ENCODE data around the gene DACT1.

Gene DACT1

DNA sequence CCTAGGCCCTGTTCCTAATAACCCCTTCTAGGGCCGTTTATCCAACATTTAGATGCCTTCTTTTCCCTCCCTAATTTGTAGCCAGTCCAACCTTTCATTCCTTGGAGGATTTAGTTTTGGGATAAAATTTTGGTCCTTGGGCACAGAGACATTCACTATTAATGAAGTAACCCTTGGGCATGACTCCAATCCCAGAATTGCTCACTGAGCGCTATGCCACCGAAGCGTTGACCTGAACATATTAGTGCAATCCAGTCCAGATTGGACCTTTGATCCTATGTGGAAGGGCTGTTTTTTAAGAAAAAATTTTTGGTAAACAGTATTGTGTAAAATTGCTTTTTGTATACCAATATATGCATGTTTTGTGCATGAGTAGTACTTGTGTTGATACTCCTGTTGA is 10.0 kb downstream of the DACT1 start:
- H3F3A ChIP-seq (ENCODE audit: insufficient read depth, low read length) = no peaks in the 10 kb centered on the region
- H3K4me3 ChIP-seq (ENCODE audit: low read depth, low read length, poor library complexity, severe bottlenecking) = no peak overlapping the region
- H3K9me2 ChIP-seq (ENCODE audit: low read depth, low read length) = no peaks in the 10 kb centered on the region
- H3K27me3 ChIP-seq (ENCODE audit: insufficient read depth, low read length) = no peaks in the 10 kb centered on the region
- no peak overlapping the region for H3K9ac ChIP-seq (ENCODE audit: low read length)
- H4K20me1 ChIP-seq (ENCODE audit: insufficient read depth, low read length) = no peaks in the 10 kb centered on the region
- H2AFZ ChIP-seq (ENCODE audit: low read length) = no peak overlapping the region
- no peaks in the 10 kb centered on the region for H3K36me3 ChIP-seq (ENCODE audit: insufficient read depth, low read length)
- H3K4me1 ChIP-seq (ENCODE audit: insufficient read depth, low read length, severe bottlenecking) = no peaks in the 10 kb centered on the region
- H3K79me2 ChIP-seq (ENCODE audit: insufficient read depth, low read length) = no peaks in the 10 kb centered on the region
- H3K4me2 ChIP-seq (ENCODE audit: low read length) = no peak overlapping the region
- TF ChIP-seq, protein P1, sequence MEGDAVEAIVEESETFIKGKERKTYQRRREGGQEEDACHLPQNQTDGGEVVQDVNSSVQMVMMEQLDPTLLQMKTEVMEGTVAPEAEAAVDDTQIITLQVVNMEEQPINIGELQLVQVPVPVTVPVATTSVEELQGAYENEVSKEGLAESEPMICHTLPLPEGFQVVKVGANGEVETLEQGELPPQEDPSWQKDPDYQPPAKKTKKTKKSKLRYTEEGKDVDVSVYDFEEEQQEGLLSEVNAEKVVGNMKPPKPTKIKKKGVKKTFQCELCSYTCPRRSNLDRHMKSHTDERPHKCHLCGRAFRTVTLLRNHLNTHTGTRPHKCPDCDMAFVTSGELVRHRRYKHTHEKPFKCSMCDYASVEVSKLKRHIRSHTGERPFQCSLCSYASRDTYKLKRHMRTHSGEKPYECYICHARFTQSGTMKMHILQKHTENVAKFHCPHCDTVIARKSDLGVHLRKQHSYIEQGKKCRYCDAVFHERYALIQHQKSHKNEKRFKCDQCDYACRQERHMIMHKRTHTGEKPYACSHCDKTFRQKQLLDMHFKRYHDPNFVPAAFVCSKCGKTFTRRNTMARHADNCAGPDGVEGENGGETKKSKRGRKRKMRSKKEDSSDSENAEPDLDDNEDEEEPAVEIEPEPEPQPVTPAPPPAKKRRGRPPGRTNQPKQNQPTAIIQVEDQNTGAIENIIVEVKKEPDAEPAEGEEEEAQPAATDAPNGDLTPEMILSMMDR (IDR thresholded peaks at IDR 0.05; ENCODE audit: low read length) = no peak
- TF ChIP-seq EZH2 (IDR thresholded peaks at IDR 0.05; ENCODE audit: borderline replicate concordance, low read length) = no peak
- no peaks in the 10 kb centered on the region for H3K9me3 ChIP-seq (ENCODE audit: low read length)
- H3K27ac ChIP-seq (ENCODE audit: low read depth, low read length, poor library complexity, severe bottlenecking) = no peak overlapping the region

DNA sequence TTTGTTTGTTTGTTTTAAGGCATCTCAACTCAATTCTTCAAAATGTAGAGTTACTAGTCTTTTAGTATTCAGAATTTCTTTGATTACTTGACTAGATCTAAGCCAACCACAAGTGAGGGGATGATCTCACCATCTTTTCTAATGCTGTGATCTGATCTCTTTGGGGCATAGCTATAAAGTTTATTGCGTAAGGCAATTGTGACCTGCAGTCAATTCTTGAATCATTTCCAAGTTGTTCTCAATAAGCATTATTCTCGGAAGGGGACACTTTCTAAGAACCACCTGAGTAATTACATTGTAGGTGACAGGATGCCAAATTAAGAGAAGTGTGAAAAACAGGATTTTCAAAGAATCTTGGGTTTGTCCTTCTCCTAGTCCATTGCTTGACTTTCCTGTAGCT is 13.1 kb downstream of the DACT1 start:
- H3K27me3 ChIP-seq (ENCODE audit: insufficient read depth, low read length) = 0 out of 2 replicates have a peak, but pooled peaks cover 4% of the 10 kb centered on the region
- H2AFZ ChIP-seq (ENCODE audit: low read length) = no peak overlapping the region
- no peaks in the 10 kb centered on the region for H3K4me1 ChIP-seq (ENCODE audit: insufficient read depth, low read length, severe bottlenecking)
- no peaks in the 10 kb centered on the region for H3F3A ChIP-seq (ENCODE audit: insufficient read depth, low read length)
- H3K9ac ChIP-seq (ENCODE audit: low read length) = no peak overlapping the region
- no peak overlapping the region for H3K4me3 ChIP-seq (ENCODE audit: low read depth, low read length, poor library complexity, severe bottlenecking)
- H4K20me1 ChIP-seq (ENCODE audit: insufficient read depth, low read length) = no peaks in the 10 kb centered on the region
- no peaks in the 10 kb centered on the region for H3K79me2 ChIP-seq (ENCODE audit: insufficient read depth, low read length)
- no peaks in the 10 kb centered on the region for H3K36me3 ChIP-seq (ENCODE audit: insufficient read depth, low read length)
- no peaks in the 10 kb centered on the region for H3K9me3 ChIP-seq (ENCODE audit: low read length)
- H3K9me2 ChIP-seq (ENCODE audit: low read depth, low read length) = no peaks in the 10 kb centered on the region
- no peak overlapping the region for H3K4me2 ChIP-seq (ENCODE audit: low read length)
- H3K27ac ChIP-seq (ENCODE audit: low read depth, low read length, poor library complexity, severe bottlenecking) = no peak overlapping the region
- TF ChIP-seq, protein P1 (IDR thresholded peaks at IDR 0.05; ENCODE audit: low read length) = no peak
- no peak for TF ChIP-seq EZH2 (IDR thresholded peaks at IDR 0.05; ENCODE audit: borderline replicate concordance, low read length)

DNA sequence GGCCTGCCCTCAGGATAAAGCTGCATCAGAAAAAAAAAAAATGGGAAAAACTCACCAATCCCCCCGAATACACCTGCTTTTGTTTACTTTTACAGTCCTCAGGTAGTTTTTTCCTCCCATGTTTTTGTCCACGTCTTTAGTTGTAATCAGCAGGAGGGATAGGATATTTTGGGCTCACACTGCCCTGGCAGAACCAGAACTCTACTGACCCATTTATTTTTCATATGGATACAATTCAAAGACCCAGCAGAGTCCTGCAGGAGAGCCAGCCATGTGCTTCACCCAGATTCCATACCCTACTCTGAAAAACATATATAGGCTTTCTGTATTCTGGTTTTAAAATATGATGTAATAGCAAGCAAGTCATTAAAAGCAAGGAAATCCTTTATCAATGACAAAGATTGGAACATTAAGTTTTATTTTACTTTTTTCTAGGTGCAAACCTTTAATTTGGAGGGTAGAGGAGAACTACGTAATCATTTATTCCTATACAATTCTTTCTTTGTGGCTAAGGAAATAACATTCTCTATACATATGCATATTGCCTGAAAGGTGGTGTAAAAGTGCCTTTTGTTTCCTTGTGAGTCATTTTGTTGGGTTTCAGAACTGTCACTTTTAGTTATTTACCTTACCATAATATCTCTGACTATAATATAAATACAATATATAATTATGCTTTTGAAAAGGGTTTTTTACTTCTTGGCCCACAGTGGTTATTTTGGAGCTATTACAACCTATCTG is 19.1 kb downstream of the DACT1 start:
- H4K20me1 ChIP-seq (ENCODE audit: insufficient read depth, low read length) = no peaks in the 10 kb centered on the region
- H3K9me3 ChIP-seq (ENCODE audit: low read length) = no peaks in the 10 kb centered on the region
- no peaks in the 10 kb centered on the region for H3K9me2 ChIP-seq (ENCODE audit: low read depth, low read length)
- H3K4me3 ChIP-seq (ENCODE audit: low read depth, low read length, poor library complexity, severe bottlenecking) = no peak overlapping the region
- no peaks in the 10 kb centered on the region for H3K79me2 ChIP-seq (ENCODE audit: insufficient read depth, low read length)
- H3K36me3 ChIP-seq (ENCODE audit: insufficient read depth, low read length) = no peaks in the 10 kb centered on the region
- H3K4me2 ChIP-seq (ENCODE audit: low read length) = no peak overlapping the region
- H3K9ac ChIP-seq (ENCODE audit: low read length) = no peak overlapping the region
- no peak overlapping the region for H2AFZ ChIP-seq (ENCODE audit: low read length)
- no peak overlapping the region for H3K27ac ChIP-seq (ENCODE audit: low read depth, low read length, poor library complexity, severe bottlenecking)
- H3F3A ChIP-seq (ENCODE audit: insufficient read depth, low read length) = no peaks in the 10 kb centered on the region
- TF ChIP-seq, protein P1 (IDR thresholded peaks at IDR 0.05; ENCODE audit: low read length) = no peak
- TF ChIP-seq EZH2 (IDR thresholded peaks at IDR 0.05; ENCODE audit: borderline replicate concordance, low read length) = no peak
- H3K27me3 ChIP-seq (ENCODE audit: insufficient read depth, low read length) = 0 out of 2 replicates have a peak, but pooled peaks cover 4% of the 10 kb centered on the region
- no peaks in the 10 kb centered on the region for H3K4me1 ChIP-seq (ENCODE audit: insufficient read depth, low read length, severe bottlenecking)
